HepG2 (cell line): ENCODE data around the gene GPR39. TPM values are rescaled to one million over a fixed set of nuclear protein-coding genes. Genes with fewer than 3 reads are reported as not detected.

Experiments
- ATAC-seq: fragments of 200-7000 bp; cut with Tn5 transposase; 3 replicates; pipeline ENCODE4 v1.9.1; 2020; ENCODE audit warnings: mild to moderate bottlenecking, moderate library complexity
- BruUV-seq: library from RNA; stranded (reverse); fragments of 400-500 nt; replicated peaks from 2 replicates; lab custom pipeline; 2021; lab: Mats Ljungman, UMichigan
- CTCF ChIA-PET: fragments of 300-600 bp; formaldehyde crosslinking; extraction: SDS; loops from one replicate; lab custom pipeline; 2021; ENCODE audit warnings: low total read pairs, inconsistent platforms, low intra/inter-chr PET ratio; lab: Yijun Ruan, JAX
- POLR2A ChIA-PET: fragments of 350-600 bp; sonication (Branson Sonifier 250); formaldehyde crosslinking; loops from one replicate; lab custom pipeline; 2020; ENCODE audit warnings: antibody characterized with exemption, inconsistent platforms; lab: Yijun Ruan, JAX
- DNase-seq: peaks from one replicate; pipeline ENCODE4 v3.0.0-alpha.2; 2015; ENCODE audit warnings: low spot score
- FAIRE-seq: peaks from 3 replicates; lab custom pipeline; 2011; peaks lifted over from hg19 to GRCh38; lab: Jason Lieb, UNC
- H2AFZ ChIP-seq: one replicate; pipeline ENCODE4 v1.6.1; 2011; ENCODE audit warnings: low read length, inconsistent platforms
- H3K27ac ChIP-seq: fragments of 300-600 bp; 3 replicates; pipeline ENCODE4 v1.8.0; 2011; ENCODE audit warnings: mixed run types, mild to moderate bottlenecking, mixed read lengths, low read length, inconsistent platforms; ENCODE audit not compliant: insufficient read depth; ENCODE audit errors: extremely low read length
- H3K27me3 ChIP-seq, 2 experiments: fragments of 200-600 bp in 1 of 2; 2 replicates in 1 of 2; 3 replicates in 1 of 2; pipeline versions ENCODE4 v1.6.0 to v1.8.0; 2011; ENCODE audit warnings: low read length in 2 of 2, mild to moderate bottlenecking in 2 of 2, moderate library complexity in 2 of 2, inconsistent platforms in 1 of 2; ENCODE audit not compliant: insufficient read depth in 2 of 2, control insufficient read depth in 1 of 2
- H3K36me3 ChIP-seq, 2 experiments: fragments of 200-600 bp in 1 of 2; replicated peaks in 1 of 2; 2 replicates in 1 of 2; 3 replicates in 1 of 2; pipeline versions ENCODE4 v1.5.1 to v1.8.0; 2011; ENCODE audit warnings: low read length in 2 of 2, inconsistent platforms in 1 of 2; ENCODE audit not compliant: insufficient read depth in 2 of 2, control insufficient read depth in 1 of 2
- H3K4me1 ChIP-seq: 2 replicates; pipeline ENCODE4 v1.5.1; 2012; ENCODE audit warnings: low read length, inconsistent platforms; ENCODE audit not compliant: insufficient read depth
- H3K4me2 ChIP-seq: 2 replicates; pipeline ENCODE4 v1.6.0; 2011; ENCODE audit warnings: low read depth, low read length, inconsistent platforms
- H3K4me3 ChIP-seq, 3 experiments: fragments of 200-600 bp in 1 of 3; sonication (generic), shearing (Covaris generic) in 1 of 3; replicated peaks in 1 of 3; 2 replicates each; pipeline ENCODE4 v1.5.1; 2011 to 2016; ENCODE audit warnings: low read length in 3 of 3, inconsistent platforms in 2 of 3, low read depth in 2 of 3, mild to moderate bottlenecking in 2 of 3, control low read depth in 1 of 3, mixed read lengths in 1 of 3; ENCODE audit not compliant: insufficient read depth in 1 of 3
- H3K79me2 ChIP-seq: one replicate; pipeline ENCODE4 v1.6.1; 2011; ENCODE audit warnings: low read length, inconsistent platforms; ENCODE audit not compliant: insufficient read depth
- H3K9ac ChIP-seq: 2 replicates; pipeline ENCODE4 v1.6.0; 2011; ENCODE audit warnings: mild to moderate bottlenecking, low read depth, low read length, inconsistent platforms; ENCODE audit not compliant: insufficient read depth
- H3K9me3 ChIP-seq: 2 replicates; pipeline ENCODE4 v1.5.1; 2012; ENCODE audit warnings: mild to moderate bottlenecking, low read length
- H4K20me1 ChIP-seq: 2 replicates; pipeline ENCODE4 v1.6.0; 2011; ENCODE audit warnings: inconsistent platforms, mild to moderate bottlenecking, low read length, moderate library complexity; ENCODE audit not compliant: insufficient read depth
- AGO2 ChIP-seq: fragments of 200-400 bp; formaldehyde crosslinking; optimal IDR thresholded peaks from 2 replicates; pipeline ENCODE3; 2017; ENCODE audit warnings: mild to moderate bottlenecking, low read depth, low read length, moderate library complexity
- CHD2 ChIP-seq: IDR thresholded peaks from 2 replicates; pipeline ENCODE4 v1.6.1; 2011; ENCODE audit warnings: low read depth, low read length, improper control_type of control experiment
- PAX8 ChIP-seq: sonication (generic); formaldehyde crosslinking; IDR thresholded peaks from 2 replicates; pipeline ENCODE4 v1.8.0; 2022; ENCODE audit warnings: mild to moderate bottlenecking, missing genetic modification reagents, borderline replicate concordance
- THAP11 ChIP-seq: IDR thresholded peaks from 2 replicates; pipeline ENCODE4 v1.6.1; 2016; ENCODE audit warnings: missing biosample characterization, missing genetic modification reagents
- ZNF510 ChIP-seq: sonication (generic); formaldehyde crosslinking; IDR thresholded peaks from 2 replicates; pipeline ENCODE4 v1.4.0; 2020; ENCODE audit warnings: low read depth, mild to moderate bottlenecking, missing genetic modification reagents
- ZNF737 ChIP-seq: sonication (generic); formaldehyde crosslinking; IDR thresholded peaks from 2 replicates; pipeline ENCODE4 v1.5.0; 2020; ENCODE audit warnings: missing genetic modification reagents, mild to moderate bottlenecking, borderline replicate concordance
- ZNF83 ChIP-seq: sonication (generic); formaldehyde crosslinking; IDR thresholded peaks from 2 replicates; pipeline ENCODE4 v1.4.0; 2020; ENCODE audit warnings: missing genetic modification reagents, mild to moderate bottlenecking, borderline replicate concordance
- ZNF839 ChIP-seq: sonication (generic); formaldehyde crosslinking; IDR thresholded peaks from 2 replicates; pipeline ENCODE4 v1.4.0; 2020; ENCODE audit warnings: missing genetic modification reagents, mild to moderate bottlenecking, borderline replicate concordance
- WGBS: methylation state at CpG from one replicate; pipeline ENCODE4 v1.1.6; 2017; ENCODE audit warnings: low lambda C conversion rate; 5-methylcytosine and 5-hydroxymethylcytosine counted together
- in situ Hi-C: cut with HindIII; loops from 2 replicates; pipeline ENCODE4 v1.10.0; 2017; ENCODE audit warnings: low pct_unique_long_range_greater_than_20kb; ENCODE audit not compliant: extremely low pct_ligation_motif_present
- intact Hi-C: fragments of 100-400 bp; cut with micrococcal nuclease; formaldehyde crosslinking; loops from one replicate; pipeline ENCODE4 v1.10.0; 2022; ENCODE audit not compliant: unreplicated experiment
- polyA plus RNA-seq, 8 experiments: library from polyadenylated mRNA; depleted of rRNA in 3 of 8; stranded (reverse) in 7 of 8; unstranded in 1 of 8; fragments of >200 nt; fragmentation: Illumina TruSeq in 4 of 8; extraction: Trizol in 4 of 8; gene quantifications; 2 replicates each; pipeline versions ENCODE4 v1.2.1 to v1.2.3, GENCODE V29; 2011 to 2016; ENCODE audit warnings: low read depth in 4 of 8, missing spikeins in 1 of 8, mixed read lengths in 1 of 8; ENCODE audit not compliant: insufficient read depth in 1 of 8
- total RNA-seq, 5 experiments: library from RNA; depleted of rRNA; stranded (reverse); fragments of >200 nt; fragmentation: Illumina TruSeq; extraction: Trizol; gene quantifications; 2 replicates each; pipeline ENCODE4 v1.2.3, GENCODE V29; 2016; ENCODE audit warnings: low read depth in 1 of 5

The GPR39 gene
- total and polyA plus RNA-seq, 2 of the 13 experiments (the other 11 are each of a cell fraction or from before 2014, with no cell fraction given), result 0.16 to 0.62 TPM

GRCh38 chr2:132604561-132604960 is 188.0 kb downstream of the GPR39 start:
- no TSS peak for BruUV-seq
- Histone ChIP-seq H3K9me3 (0 out of 2 replicates have a peak, but pooled peaks cover 3% of the 10 kb centered on the region), H3K27me3 (no peaks in the 10 kb centered on the region), H3K4me2 (no peak overlapping the region), H3K27ac (no peak overlapping the region)
- FAIRE-seq, result no peak
- TF ChIP-seq ZNF83 (CRISPR knock-in tag), result no peak
- TF ChIP-seq ZNF510 (CRISPR knock-in tag), result no peak
- TF ChIP-seq ZNF737 (CRISPR knock-in tag), result no peak
- TF ChIP-seq CHD2, result no peak
- no peak for TF ChIP-seq PAX8 (CRISPR knock-in tag)
- no peak for TF ChIP-seq THAP11 (CRISPR knock-in tag)
- TF ChIP-seq ZNF839, result no peak
- TF ChIP-seq AGO2, result no peak
- TF ChIP-seq, all 625 proteins: peak for 0
- ATAC-seq (no peak), DNase-seq (no peak)
- ChIA-PET CTCF (no interaction called here), POLR2A (no interaction called here)
- Histone ChIP-seq H3K4me1 (no peaks in the 10 kb centered on the region), H3K36me3 (no peaks in the 10 kb centered on the region), H4K20me1 (no peaks in the 10 kb centered on the region), H2AFZ (no peak overlapping the region), H3K79me2 (no peaks in the 10 kb centered on the region), H3K9ac (no peak overlapping the region), H3K4me3 (no peak overlapping the region)
- WGBS, result 30% methylated on average over 1 of the region's 1 CpG
- intact Hi-C loops (no loop called here), in situ Hi-C loops (no loop called here)
